Hepatocyte (in vitro differentiated cells): ENCODE data around the gene MEIKIN. TPM values are rescaled to one million over a fixed set of nuclear protein-coding genes. Genes with fewer than 3 reads are reported as not detected.

ENCODE experiments used
- DNase-seq: peaks from one replicate; pipeline ENCODE4 v3.0.0-alpha.2; 2016; ENCODE audit warnings: low spot score
- H2AFZ ChIP-seq: fragments of 200-600 bp; sonication (generic); 2 replicates; pipeline ENCODE4 v1.6.0; 2016; ENCODE audit warnings: antibody characterized with exemption, mild to moderate bottlenecking
- H3K27ac ChIP-seq: fragments of 200-600 bp; sonication (generic); 2 replicates; pipeline ENCODE4 v1.5.1; 2016; ENCODE audit warnings: mild to moderate bottlenecking
- H3K27me3 ChIP-seq: fragments of 200-600 bp; sonication (generic); 2 replicates; pipeline ENCODE4 v1.6.1; 2016
- H3K36me3 ChIP-seq: fragments of 200-600 bp; sonication (generic); replicated peaks from 2 replicates; pipeline ENCODE4 v1.5.1; 2016; ENCODE audit warnings: low read depth; ENCODE audit not compliant: insufficient read depth
- H3K4me1 ChIP-seq: fragments of 200-600 bp; sonication (generic); 2 replicates; pipeline ENCODE4 v1.5.1; 2016; ENCODE audit warnings: mild to moderate bottlenecking, moderate library complexity; ENCODE audit not compliant: insufficient read depth
- H3K4me2 ChIP-seq: fragments of 200-600 bp; sonication (generic); 2 replicates; pipeline ENCODE4 v1.6.0; 2016
- H3K4me3 ChIP-seq: fragments of 200-600 bp; sonication (generic); 2 replicates; pipeline ENCODE4 v1.5.1; 2016; ENCODE audit warnings: mild to moderate bottlenecking
- H3K79me2 ChIP-seq: fragments of 200-600 bp; sonication (generic); 2 replicates; pipeline ENCODE4 v1.6.0; 2017; ENCODE audit warnings: mild to moderate bottlenecking
- H3K9me2 ChIP-seq: fragments of 200-600 bp; sonication (generic); replicated peaks from 2 replicates; pipeline ENCODE4 v1.6.0; 2017; ENCODE audit warnings: mild to moderate bottlenecking; ENCODE audit not compliant: insufficient read depth
- H3K9me3 ChIP-seq: fragments of 200-600 bp; sonication (generic); 2 replicates; pipeline ENCODE4 v1.5.1; 2016; ENCODE audit warnings: low read depth, mild to moderate bottlenecking
- H4K20me1 ChIP-seq: fragments of 200-600 bp; sonication (generic); 2 replicates; pipeline ENCODE4 v1.6.0; 2016; ENCODE audit warnings: mild to moderate bottlenecking; ENCODE audit not compliant: insufficient read depth, poor library complexity, severe bottlenecking
- CTCF ChIP-seq: fragments of 200-600 bp; sonication (generic); IDR thresholded peaks from 2 replicates; pipeline ENCODE4 v1.5.1; 2016; ENCODE audit warnings: antibody characterized with exemption, mild to moderate bottlenecking; ENCODE audit not compliant: poor library complexity
- EZH2 ChIP-seq: fragments of 200-600 bp; sonication (generic); IDR thresholded peaks from 2 replicates; pipeline ENCODE4 v1.6.1; 2016; ENCODE audit warnings: antibody characterized with exemption, mild to moderate bottlenecking, borderline replicate concordance
- EZH2phosphoT487 ChIP-seq: fragments of 200-600 bp; sonication (generic); IDR thresholded peaks from one replicate; pipeline ENCODE4 v1.6.1; 2018; ENCODE audit warnings: antibody characterized with exemption, mild to moderate bottlenecking, low read depth, moderate library complexity; ENCODE audit not compliant: unreplicated experiment, severe bottlenecking
- whole genome bisulfite sequencing: methylation state at CpG from one replicate; pipeline ENCODE4 v1.1.6; 2016; ENCODE audit warnings: low lambda C conversion rate; ENCODE audit errors: missing lambda C conversion rate; 5-methylcytosine and 5-hydroxymethylcytosine counted together
- polyA plus RNA-seq: library from polyadenylated mRNA; unstranded; fragments of >200 nt; fragmentation: Nextera tagmentation; extraction: Ambion mirVana; gene quantifications from 2 replicates; pipeline ENCODE4 v1.2.1, GENCODE V29; 2016
- total RNA-seq: library from RNA; depleted of rRNA; stranded (reverse); fragments of >200 nt; gene quantifications from 2 replicates; pipeline ENCODE4 v1.2.3, GENCODE V29; 2014

MEIKIN gene
- total and polyA plus RNA-seq, 2 experiments from 2014 or later: not detected

DNA sequence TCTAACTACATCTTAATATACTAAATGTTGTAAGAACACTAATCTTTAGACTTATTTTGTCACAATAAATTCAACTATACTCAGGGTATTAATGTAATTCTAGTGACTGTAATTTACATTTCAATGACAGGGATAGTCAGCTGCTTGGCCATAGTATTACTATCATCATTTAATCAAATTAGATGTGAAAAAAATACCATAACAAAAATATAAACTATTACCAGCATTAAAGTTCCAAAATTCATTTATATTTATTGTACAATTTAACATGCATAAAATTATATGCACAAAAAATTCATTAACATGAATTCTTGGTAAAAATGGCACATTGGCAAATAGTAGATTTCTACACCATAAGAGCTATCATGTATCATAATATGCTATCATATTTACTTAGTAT is 177.6 kb downstream of the MEIKIN start:
- Histone ChIP-seq H3K27ac (no peak overlapping the region), H2AFZ (no peak overlapping the region), H3K9me2 (no peaks in the 10 kb centered on the region), H3K79me2 (peaks cover 100% of the 10 kb centered on the region), H3K36me3 (no peaks in the 10 kb centered on the region), H3K4me2 (no peak overlapping the region), H3K27me3 (no peaks in the 10 kb centered on the region), H3K9me3 (no peaks in the 10 kb centered on the region), H4K20me1 (peaks cover 84% of the 10 kb centered on the region), H3K4me3 (no peak overlapping the region), H3K4me1 (no peaks in the 10 kb centered on the region)
- TF ChIP-seq EZH2phosphoT487 (no peak), CTCF (no peak), EZH2 (no peak)
- DNase-seq: no peak

GRCh38 chr5:131766689-131767088 is 178.8 kb downstream of the MEIKIN start:
- no peaks in the 10 kb centered on the region for H3K4me1 ChIP-seq
- no peak overlapping the region for H2AFZ ChIP-seq
- H3K27me3 ChIP-seq: no peaks in the 10 kb centered on the region
- H3K27ac ChIP-seq: no peak overlapping the region
- H3K36me3 ChIP-seq: peaks cover under 1% of the 10 kb centered on the region
- H3K79me2 ChIP-seq: peaks cover 100% of the 10 kb centered on the region
- no peaks in the 10 kb centered on the region for H3K9me3 ChIP-seq
- 98% methylated on average over 3 of the region's 3 CpGs for WGBS
- no peak overlapping the region for H3K4me2 ChIP-seq
- TF ChIP-seq CTCF: no peak
- no peaks in the 10 kb centered on the region for H3K9me2 ChIP-seq
- no peak overlapping the region for H3K4me3 ChIP-seq
- no peak for DNase-seq
- H4K20me1 ChIP-seq: peaks cover 84% of the 10 kb centered on the region

GRCh38 chr5:131765261-131765660 is 180.2 kb downstream of the MEIKIN start:
- Histone ChIP-seq H3K4me2 (no peak overlapping the region), H4K20me1 (peaks cover 84% of the 10 kb centered on the region), H3K79me2 (peaks cover 100% of the 10 kb centered on the region), H2AFZ (no peak overlapping the region), H3K4me3 (no peak overlapping the region), H3K4me1 (no peaks in the 10 kb centered on the region), H3K9me2 (no peaks in the 10 kb centered on the region), H3K27ac (no peak overlapping the region), H3K36me3 (peaks cover 4% of the 10 kb centered on the region), H3K9me3 (no peaks in the 10 kb centered on the region), H3K27me3 (no peaks in the 10 kb centered on the region)
- no peak for TF ChIP-seq EZH2
- TF ChIP-seq EZH2phosphoT487: no peak
- no peak for TF ChIP-seq CTCF
- WGBS: 93% methylated on average over 1 of the region's 1 CpG
- DNase-seq: no peak

- WGBS: 96% methylated on average over 3 of the region's 3 CpGs
- no peak for DNase-seq
- Histone ChIP-seq H3K4me1 (no peaks in the 10 kb centered on the region), H4K20me1 (peaks cover 84% of the 10 kb centered on the region), H3K9me2 (no peaks in the 10 kb centered on the region), H3K36me3 (peaks cover 4% of the 10 kb centered on the region), H3K79me2 (peaks cover 100% of the 10 kb centered on the region), H3K9me3 (no peaks in the 10 kb centered on the region), H2AFZ (no peak overlapping the region), H3K4me2 (no peak overlapping the region), H3K4me3 (no peak overlapping the region), H3K27me3 (no peaks in the 10 kb centered on the region), H3K27ac (no peak overlapping the region)
- no peak for TF ChIP-seq EZH2
- no peak for TF ChIP-seq CTCF
- no peak for TF ChIP-seq EZH2phosphoT487
Observed at GRCh38 chr5:131763968-131764367, 181.5 kb downstream of the MEIKIN start.
